ENCODE results near the gene RPL10A.

DNA sequence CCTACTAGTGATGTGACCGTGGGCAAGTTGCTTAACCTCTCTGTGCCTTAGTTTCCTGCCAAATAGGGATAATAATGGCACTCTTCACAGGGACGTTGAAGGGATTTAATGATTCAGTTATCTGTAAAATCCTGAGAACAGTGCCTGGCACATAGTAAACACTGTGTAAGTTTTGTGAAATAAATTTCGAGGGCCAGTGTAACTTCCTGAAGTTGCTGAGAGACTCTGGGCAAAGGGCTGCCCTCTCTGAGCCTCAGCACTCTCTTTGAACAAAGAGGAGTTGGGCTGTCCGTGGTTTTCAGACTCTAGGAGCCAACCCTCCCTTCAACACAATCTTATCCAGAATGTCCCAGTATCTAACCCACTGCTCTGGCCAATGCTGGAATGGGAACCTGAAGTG, 31.2 kb downstream of the RPL10A start:
- TF ChIP-seq EP300 (IDR thresholded peaks at IDR 0.05; ENCODE audit: borderline replicate concordance in 1 of 2, low read depth in 1 of 2, low read length in 1 of 2): no peak
- no peak for TF ChIP-seq JUND (IDR thresholded peaks at IDR 0.05)
- TF ChIP-seq, protein P1, sequence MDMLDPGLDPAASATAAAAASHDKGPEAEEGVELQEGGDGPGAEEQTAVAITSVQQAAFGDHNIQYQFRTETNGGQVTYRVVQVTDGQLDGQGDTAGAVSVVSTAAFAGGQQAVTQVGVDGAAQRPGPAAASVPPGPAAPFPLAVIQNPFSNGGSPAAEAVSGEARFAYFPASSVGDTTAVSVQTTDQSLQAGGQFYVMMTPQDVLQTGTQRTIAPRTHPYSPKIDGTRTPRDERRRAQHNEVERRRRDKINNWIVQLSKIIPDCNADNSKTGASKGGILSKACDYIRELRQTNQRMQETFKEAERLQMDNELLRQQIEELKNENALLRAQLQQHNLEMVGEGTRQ (IDR thresholded peaks at IDR 0.05; ENCODE audit: borderline replicate concordance, low read depth, low read length): no peak
- no peak for TF ChIP-seq RAD21 (IDR thresholded peaks at IDR 0.05; ENCODE audit: low read length)
- TF ChIP-seq TAF1 (IDR thresholded peaks at IDR 0.05; ENCODE audit: borderline replicate concordance, low read depth, low read length): no peak
- TF ChIP-seq, protein P2, sequence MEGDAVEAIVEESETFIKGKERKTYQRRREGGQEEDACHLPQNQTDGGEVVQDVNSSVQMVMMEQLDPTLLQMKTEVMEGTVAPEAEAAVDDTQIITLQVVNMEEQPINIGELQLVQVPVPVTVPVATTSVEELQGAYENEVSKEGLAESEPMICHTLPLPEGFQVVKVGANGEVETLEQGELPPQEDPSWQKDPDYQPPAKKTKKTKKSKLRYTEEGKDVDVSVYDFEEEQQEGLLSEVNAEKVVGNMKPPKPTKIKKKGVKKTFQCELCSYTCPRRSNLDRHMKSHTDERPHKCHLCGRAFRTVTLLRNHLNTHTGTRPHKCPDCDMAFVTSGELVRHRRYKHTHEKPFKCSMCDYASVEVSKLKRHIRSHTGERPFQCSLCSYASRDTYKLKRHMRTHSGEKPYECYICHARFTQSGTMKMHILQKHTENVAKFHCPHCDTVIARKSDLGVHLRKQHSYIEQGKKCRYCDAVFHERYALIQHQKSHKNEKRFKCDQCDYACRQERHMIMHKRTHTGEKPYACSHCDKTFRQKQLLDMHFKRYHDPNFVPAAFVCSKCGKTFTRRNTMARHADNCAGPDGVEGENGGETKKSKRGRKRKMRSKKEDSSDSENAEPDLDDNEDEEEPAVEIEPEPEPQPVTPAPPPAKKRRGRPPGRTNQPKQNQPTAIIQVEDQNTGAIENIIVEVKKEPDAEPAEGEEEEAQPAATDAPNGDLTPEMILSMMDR (IDR thresholded peaks at IDR 0.05): no peak
- no peak for TF ChIP-seq NRF1 (IDR thresholded peaks at IDR 0.05; ENCODE audit: low read depth, low read length)
- no peak for TF ChIP-seq EZH2phosphoT487 (IDR thresholded peaks at IDR 0.05; ENCODE audit: borderline replicate concordance, low read depth)
- TF ChIP-seq MXI1 (IDR thresholded peaks at IDR 0.05; ENCODE audit: low read depth, low read length): no peak
- TF ChIP-seq, protein P3, sequence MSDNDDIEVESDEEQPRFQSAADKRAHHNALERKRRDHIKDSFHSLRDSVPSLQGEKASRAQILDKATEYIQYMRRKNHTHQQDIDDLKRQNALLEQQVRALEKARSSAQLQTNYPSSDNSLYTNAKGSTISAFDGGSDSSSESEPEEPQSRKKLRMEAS (IDR thresholded peaks at IDR 0.05; ENCODE audit: low read depth): no peak

Data from SK-N-SH (cell line).